Measurements from ENCODE around the gene PRTN3.
A peak's percentile ranks its signal among the peaks of the same experiment; 100 is the strongest.
"Not testable (repeated sequence)": the region's sequence is repeated elsewhere in the genome, so short reads cannot be mapped to it uniquely, and the experiment has no call there.

Gene PRTN3

DNA sequence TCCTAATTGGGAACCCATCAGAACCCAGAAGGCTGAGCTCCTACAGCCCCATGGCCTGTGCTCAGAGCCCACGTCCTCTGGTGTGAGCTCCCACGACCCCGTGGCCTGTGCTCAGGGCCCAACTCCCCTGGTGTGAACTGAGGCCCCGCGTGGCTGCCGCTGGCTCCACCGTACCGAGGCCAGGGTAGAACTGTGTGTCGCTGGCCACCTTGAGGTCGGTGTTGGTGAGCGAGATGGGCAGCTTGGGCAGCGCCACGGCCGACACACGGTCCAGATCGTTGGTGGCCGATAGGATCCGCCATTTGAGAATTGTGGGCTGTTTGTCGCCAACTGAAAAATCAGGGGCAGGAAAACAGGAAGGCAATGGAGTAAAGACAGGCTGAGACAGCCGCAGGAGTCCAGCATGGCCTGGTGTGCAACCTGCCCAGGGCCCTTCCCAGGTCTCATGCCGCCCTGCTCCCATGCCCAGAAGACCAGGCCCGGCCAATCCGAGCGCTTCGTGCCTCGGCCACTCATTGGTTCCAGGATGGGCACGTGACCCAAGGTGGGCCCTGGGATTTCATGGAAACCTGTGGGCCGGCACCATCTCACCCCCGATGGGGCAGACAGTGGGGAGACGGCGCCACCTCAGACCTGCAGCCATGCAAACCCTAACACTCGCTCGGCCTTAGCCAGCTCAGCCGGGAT, 40.7 kb downstream of the PRTN3 start:
- DNase-seq (ENCODE audit: low read depth in 2 of 2) = no peak

DNA sequence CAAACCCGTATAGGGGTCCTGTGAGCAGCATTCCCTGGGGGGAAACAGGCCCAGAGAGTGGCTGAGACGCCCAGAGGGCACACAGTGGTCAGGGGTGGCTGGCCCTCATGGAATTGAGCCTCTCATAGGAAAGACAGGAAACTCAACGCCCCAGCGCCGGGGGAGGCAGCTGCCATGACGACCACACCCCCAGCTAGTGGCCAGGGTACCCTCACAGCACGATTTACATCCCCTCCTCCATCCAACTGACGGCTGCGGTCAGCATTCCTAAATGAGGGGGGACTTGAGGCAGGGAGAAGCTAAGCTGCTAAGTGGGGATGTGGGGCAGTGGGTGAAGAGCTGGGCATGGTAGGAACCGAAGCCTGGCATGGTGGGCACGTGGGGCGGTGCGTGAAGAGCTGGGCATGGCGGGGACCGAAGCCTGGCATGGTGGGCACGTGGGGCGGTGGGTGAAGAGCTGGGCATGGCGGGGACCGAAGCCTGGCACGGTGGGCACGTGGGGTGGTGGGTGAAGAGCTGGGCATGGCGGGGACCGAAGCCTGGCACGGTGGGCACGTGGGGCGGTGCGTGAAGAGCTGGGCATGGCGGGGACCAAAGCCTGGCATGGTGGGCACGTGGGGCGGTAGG, 42.2 kb downstream of the PRTN3 start:
- DNase-seq (ENCODE audit: low read depth in 2 of 2) = no peak

DNA sequence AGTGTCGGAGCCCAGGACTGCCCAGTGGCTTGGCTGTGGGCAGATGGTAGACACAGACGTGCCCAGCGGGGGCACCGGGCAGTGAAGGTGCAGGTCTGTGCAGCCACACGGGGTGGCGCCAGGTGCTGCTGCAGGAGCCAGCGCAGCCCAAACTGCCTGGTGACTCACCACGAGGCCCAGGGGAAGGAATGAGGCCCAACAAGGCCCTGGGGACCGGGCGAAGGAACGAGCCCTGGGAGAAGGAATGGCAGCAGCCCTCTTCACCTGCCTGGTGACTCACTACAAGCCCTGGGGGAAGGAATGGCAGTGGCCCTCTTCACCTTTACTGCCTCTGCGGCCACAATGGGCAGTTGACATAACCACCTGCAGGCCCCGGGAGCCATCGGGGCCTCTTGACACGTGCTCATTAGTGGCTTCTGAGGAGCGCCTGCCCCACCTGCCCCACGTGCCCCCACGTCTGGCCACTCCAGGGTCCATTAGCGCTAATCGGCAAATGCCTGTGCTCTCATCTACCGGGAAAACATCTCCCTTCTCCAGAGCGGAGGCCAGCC, 42.9 kb downstream of the PRTN3 start:
- DNase-seq (ENCODE audit: low read depth in 2 of 2) = no peak

DNA sequence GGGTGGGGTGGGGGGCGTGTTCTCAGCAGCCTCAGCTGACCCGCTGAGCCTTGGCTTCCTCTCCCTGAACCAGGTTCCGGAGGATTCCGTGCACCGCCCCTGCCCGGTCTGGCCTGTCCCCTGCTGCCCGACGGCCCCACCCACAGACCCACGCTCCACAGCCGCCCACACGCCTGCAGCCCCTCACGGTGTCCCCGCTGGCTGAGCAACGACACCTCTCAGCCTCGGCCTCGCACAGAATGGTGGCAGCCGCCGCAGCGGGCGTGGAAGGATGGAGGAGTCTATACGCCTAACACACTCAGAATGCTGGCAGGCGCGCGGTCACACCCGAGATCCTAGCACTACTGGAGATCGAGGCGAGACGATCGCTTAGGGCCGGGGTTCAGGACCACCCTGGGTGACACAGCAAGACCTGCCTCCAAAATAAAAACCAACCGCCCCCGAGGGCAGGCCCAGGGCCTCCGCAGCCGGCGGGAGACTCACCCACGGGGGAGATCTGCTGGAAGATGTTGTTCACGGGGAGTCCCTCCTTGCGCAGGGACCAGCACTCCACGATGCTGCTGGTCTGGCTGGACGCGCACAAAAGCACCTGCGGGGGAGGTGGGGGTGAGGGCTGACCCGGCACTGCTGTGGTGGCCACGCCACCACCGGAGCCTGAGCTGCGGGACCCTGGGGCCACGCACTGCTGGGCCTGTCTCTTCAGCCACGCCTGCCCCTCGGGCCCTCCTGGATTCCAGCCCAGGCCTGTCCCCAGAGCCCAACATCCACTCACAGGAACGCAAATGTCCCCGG, 43.8 kb downstream of the PRTN3 start:
- no peak for DNase-seq (ENCODE audit: low read depth in 2 of 2)

DNA sequence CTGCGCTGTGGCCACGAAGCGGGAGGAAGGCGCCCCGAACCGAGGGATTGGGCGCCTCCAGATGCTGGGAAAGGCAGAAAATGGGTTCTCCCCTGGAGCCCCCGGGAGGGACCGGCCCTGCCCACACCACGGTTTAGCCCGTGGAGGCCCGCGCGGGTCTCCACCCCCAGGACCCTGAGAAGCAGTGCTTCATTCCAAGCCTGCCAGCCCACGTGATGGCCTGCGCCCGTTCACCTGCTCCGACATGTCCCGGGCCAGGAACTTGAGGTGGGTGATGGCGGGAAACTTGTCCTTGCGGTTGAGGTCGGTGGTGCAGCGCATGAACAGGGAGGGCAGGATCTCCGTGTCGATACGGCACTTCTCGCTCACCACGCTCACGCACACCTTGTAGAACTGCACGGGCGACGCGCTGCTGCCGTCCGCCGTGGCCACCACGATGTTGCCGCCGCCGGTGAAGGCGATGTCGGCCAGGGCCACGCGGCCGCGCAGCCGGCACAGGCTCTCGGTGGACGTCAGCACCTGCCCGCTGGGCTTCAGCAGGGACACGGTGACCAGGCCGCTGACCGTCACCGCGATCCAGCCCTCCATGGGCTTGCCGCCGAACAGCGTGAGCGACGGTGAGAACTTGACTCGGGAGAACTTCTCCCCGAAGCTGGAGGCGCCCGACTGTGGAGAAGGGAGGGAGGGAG, 44.9 kb downstream of the PRTN3 start:
- no peak for DNase-seq (ENCODE audit: low read depth in 2 of 2)

GRCh38 chr19:887072-887471, 46.3 kb downstream of the PRTN3 start:
- DNase-seq (ENCODE audit: low read depth in 2 of 2) = no peak

DNA sequence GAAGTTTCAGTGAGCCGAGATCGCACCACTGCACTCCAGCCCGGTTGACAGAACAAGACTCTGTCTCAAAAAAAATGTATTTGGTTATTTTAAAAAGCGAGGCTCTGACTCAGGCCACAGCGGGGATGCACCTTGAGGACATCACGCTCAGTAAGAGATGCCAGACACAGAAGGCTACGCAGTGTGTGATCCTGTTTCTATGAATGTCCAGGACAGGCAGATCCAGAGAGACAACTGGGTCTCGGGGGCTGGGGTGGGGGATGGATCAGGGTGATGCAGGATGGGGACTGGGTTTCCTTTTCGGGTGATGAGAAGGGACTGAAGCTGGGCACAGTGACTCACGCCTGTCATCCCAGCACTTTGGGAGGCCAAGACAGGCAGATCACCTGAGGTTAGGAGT, 46.8 kb downstream of the PRTN3 start:
- no peak for DNase-seq (ENCODE audit: low read depth in 2 of 2)

- no peak for DNase-seq (ENCODE audit: low read depth in 2 of 2)
Observed at GRCh38 chr19:888581-889385, 48.0 kb downstream of the PRTN3 start.

DNA sequence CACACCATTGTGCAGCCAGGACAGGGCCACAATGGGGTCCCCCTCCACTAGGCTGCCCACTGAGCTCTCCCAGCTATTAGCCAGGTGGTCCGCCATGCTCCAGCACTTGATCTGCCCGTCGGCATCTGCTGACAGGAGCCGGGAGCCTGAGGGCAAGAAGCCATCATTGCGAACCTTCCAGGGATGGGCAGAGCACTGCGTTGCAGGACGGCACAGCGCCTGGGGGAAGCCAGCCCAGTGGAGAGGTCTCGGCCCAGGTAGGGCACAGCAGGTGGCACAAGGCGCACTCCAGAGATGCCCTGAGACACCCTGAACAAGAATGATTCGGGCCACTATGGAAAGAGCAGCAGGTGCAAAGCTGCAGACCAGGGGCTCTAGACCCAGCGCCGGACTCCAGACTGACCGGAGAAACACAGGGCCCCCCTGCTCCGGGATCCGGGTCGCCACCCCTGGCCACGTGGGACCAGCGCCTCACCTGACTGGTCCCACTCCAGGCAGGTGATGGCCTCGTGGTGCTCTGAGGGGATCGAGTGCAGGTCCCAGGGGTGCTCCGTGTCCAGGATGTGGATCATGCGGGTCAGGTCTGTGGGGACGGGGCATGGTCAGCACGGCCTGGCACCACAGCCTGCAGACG, 49.0 kb downstream of the PRTN3 start:
- no peak for DNase-seq (ENCODE audit: low read depth in 2 of 2)

DNA sequence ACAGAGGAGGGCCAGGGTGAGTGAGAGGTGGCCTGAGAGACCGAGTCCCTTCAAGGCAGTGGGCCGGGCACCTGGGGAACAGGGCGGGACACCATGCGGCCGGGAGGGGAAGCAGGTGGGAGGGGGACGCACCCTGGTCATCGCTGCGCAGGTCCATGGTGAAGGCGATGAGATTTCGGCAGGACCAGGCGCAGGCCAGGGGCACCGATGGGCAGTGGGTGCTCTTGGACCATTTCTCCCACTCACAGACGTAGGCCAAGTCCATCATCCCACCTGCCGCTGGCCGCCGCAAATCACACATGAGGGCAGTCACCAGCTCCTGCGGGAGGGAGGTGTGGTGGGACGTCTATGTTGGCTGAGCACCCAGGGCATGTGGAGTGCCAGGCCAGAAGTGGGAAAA, 50.0 kb downstream of the PRTN3 start:
- DNase-seq (ENCODE audit: low read depth in 2 of 2) = no peak

DNA sequence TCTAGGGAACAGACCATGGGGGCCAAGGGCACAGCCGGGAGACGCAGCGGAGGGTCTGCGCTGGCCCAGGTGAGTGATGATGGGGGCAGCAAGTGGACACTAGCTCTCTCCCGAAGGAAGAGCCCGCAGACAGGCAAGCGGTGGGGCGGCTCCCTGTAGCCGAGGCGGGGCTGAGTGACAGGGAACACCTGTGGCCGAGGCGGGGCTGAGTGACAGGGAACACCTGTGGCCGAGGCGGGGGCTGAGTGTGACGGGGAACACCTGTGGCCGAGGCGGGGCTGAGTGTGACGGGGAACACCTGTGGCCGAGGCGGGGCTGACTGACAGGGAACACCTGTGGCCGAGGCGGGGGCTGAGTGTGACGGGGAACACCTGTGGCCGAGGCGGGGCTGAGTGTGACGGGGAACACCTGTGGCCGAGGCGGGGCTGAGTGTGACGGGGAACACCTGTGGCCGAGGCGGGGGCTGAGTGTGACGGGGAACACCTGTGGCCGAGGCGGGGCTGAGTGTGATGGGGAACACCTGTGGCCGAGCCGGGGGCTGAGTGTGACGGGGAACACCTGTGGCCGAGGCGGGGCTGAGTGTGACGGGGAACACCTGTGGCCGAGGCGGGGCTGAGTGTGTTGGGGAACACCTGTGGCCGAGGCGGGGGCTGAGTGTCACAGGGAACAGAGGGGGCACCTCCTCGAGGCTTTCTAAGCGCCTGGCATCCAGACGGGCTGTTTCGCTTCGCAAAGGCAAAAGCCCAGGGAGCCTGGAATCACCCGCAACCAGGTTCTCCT, 50.8 kb downstream of the PRTN3 start:
- not testable (repeated sequence) for DNase-seq (ENCODE audit: low read depth in 2 of 2)

DNA sequence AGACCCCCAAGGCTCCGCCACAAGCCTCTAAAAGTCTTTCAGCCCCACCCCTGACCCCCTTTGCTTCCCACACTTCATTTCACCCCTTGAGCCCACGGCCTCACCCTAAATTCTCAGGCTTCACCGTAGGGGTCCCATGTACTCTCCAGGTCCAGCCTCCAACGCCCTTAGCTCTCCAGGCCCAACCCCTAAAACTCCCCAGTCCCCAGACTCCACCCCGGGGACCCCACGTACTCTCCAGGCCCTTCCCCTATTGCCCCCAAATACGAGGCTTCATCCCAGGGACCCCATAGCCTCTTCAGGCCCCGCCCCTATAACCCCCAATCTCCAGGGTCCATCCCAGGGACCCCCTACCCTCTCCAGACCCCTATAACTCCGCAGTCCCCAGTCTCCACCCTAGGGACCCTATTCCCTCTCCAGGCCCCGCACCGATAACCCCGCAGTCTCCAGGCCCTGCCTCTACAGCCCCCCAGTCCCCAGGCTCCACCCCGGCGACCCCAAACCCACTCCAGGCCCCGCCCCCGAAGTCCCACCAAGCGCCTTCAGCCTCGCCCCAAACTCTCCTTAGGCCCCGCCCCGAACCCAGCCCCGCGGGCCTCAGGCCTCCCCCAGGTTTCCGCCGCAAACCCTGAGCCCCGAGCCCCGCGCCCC, 51.6 kb downstream of the PRTN3 start:
- no peak for DNase-seq (ENCODE audit: low read depth in 2 of 2)

- DNase-seq (ENCODE audit: low read depth in 2 of 2) = peak; percentile 77 to 81
Observed at GRCh38 chr19:892894-893689, 52.3 kb downstream of the PRTN3 start, which contains the start of the genes MED16 and RNU6-9. MED16 (minus strand) TSS chr19:893187; CDS start chr19:891131, 2,056 bp downstream. RNU6-9 (plus strand) TSS chr19:893484.

DNA sequence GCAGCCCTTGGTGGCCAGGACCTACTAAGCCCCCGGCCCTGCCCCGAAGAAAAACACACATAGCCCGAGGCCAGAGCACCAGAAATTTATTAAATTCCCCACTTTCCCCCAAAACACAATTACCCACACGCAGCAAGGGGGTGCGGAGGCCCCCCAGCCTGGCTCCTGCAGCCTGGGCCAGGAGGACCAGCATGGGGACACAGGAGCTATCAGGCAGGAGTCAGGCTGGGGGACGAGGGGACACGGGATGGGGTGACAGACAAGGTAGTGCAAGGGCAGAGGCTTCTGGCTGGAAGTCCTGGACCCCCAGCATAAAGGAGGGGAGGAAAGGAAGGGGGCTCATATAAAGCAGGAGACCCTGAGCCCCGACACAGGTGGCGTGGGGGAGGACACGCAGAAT, 55.6 kb downstream of the PRTN3 start:
- DNase-seq (ENCODE audit: low read depth in 2 of 2) = no peak

GRCh38 chr19:896999-897398, 56.2 kb downstream of the PRTN3 start:
- no peak for DNase-seq (ENCODE audit: low read depth in 2 of 2)

- DNase-seq (ENCODE audit: low read depth in 2 of 2) = no peak
Observed at GRCh38 chr19:897442-898039, 56.7 kb downstream of the PRTN3 start.
